ENCODE measurements around the gene FRY.

DNA sequence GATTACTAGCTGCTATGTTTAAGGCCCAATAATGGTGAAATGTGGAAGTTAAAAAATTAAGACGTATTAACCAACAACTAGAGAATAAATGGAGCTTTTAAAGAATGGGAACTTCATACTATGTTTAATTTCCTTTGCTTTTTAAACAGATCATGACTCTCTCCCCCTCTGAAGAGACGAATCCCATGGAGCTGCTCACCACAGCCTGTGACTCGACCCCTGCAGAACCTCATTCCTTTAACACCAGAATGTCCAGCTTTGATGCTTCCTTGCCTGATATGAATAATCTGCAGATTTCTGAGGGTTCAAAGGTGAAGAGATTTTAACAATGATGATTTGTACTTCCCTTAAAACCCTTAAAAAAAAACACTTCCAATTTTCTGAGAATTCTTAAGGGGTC, 230.6 kb downstream of the FRY start:
- TF ChIP-seq CTCF (IDR thresholded peaks at IDR 0.05) (no peak), POLR2A (IDR thresholded peaks at IDR 0.05) (no peak)
